ENCODE measurements around the gene MGMT. TPM values are rescaled to one million over a fixed set of nuclear protein-coding genes. Genes with fewer than 3 reads are reported as not detected.

Gene MGMT
- total RNA-seq, 1 donor from 2014 or later, result 20.8 TPM

GRCh38 chr10:129622291-129622690 lies 155.2 kb downstream of the MGMT start:
- Mint-ChIP-seq H3K27me3 (ENCODE audit: unreplicated experiment) (no peaks in the 10 kb centered on the region), H3K4me1 (ENCODE audit: unreplicated experiment) (peaks cover 11% of the 10 kb centered on the region), H3K4me3 (ENCODE audit: unreplicated experiment) (no peak overlapping the region), H3K9me3 (ENCODE audit: unreplicated experiment) (peaks cover 6% of the 10 kb centered on the region), H3K36me3 (ENCODE audit: unreplicated experiment) (no peaks in the 10 kb centered on the region), H3K27ac (ENCODE audit: unreplicated experiment) (no peak overlapping the region)
- no peak for DNase-seq (ENCODE audit: extremely low spot score, unreplicated experiment)
- TF ChIP-seq CTCF (IDR thresholded peaks at IDR 0.05), result no peak

GRCh38 chr10:129622736-129623135 lies 155.7 kb downstream of the MGMT start:
- Mint-ChIP-seq H3K4me3 (ENCODE audit: unreplicated experiment) (no peak overlapping the region), H3K36me3 (ENCODE audit: unreplicated experiment) (no peaks in the 10 kb centered on the region), H3K27ac (ENCODE audit: unreplicated experiment) (no peak overlapping the region), H3K27me3 (ENCODE audit: unreplicated experiment) (no peaks in the 10 kb centered on the region), H3K9me3 (ENCODE audit: unreplicated experiment) (peaks cover 6% of the 10 kb centered on the region), H3K4me1 (ENCODE audit: unreplicated experiment) (peaks cover 16% of the 10 kb centered on the region)
- no peak for DNase-seq (ENCODE audit: extremely low spot score, unreplicated experiment)
- TF ChIP-seq CTCF (IDR thresholded peaks at IDR 0.05), result no peak

- H3K36me3 Mint-ChIP-seq (ENCODE audit: unreplicated experiment), result no peaks in the 10 kb centered on the region
- no peak overlapping the region for H3K27ac Mint-ChIP-seq (ENCODE audit: unreplicated experiment)
- peaks cover 27% of the 10 kb centered on the region for H3K4me1 Mint-ChIP-seq (ENCODE audit: unreplicated experiment)
- H3K4me3 Mint-ChIP-seq (ENCODE audit: unreplicated experiment), result no peak overlapping the region
- no peak for DNase-seq (ENCODE audit: extremely low spot score, unreplicated experiment)
- TF ChIP-seq CTCF (IDR thresholded peaks at IDR 0.05), result no peak
- no peaks in the 10 kb centered on the region for H3K27me3 Mint-ChIP-seq (ENCODE audit: unreplicated experiment)
- peaks cover 6% of the 10 kb centered on the region for H3K9me3 Mint-ChIP-seq (ENCODE audit: unreplicated experiment)
These were observed 157.5 kb downstream of the MGMT start for GRCh38 chr10:129624526-129624925.

GRCh38 chr10:129626309-129626708 lies 159.3 kb downstream of the MGMT start:
- Mint-ChIP-seq H3K9me3 (ENCODE audit: unreplicated experiment) (peaks cover 4% of the 10 kb centered on the region), H3K27me3 (ENCODE audit: unreplicated experiment) (no peaks in the 10 kb centered on the region), H3K4me3 (ENCODE audit: unreplicated experiment) (no peak overlapping the region), H3K27ac (ENCODE audit: unreplicated experiment) (no peak overlapping the region), H3K36me3 (ENCODE audit: unreplicated experiment) (no peaks in the 10 kb centered on the region), H3K4me1 (ENCODE audit: unreplicated experiment) (peaks cover 41% of the 10 kb centered on the region)
- DNase-seq (ENCODE audit: extremely low spot score, unreplicated experiment), result no peak
- TF ChIP-seq CTCF (IDR thresholded peaks at IDR 0.05), result no peak

GRCh38 chr10:129626796-129627435 lies 159.9 kb downstream of the MGMT start:
- H3K4me1 Mint-ChIP-seq (ENCODE audit: unreplicated experiment), result peaks cover 43% of the 10 kb centered on the region
- no peak for DNase-seq (ENCODE audit: extremely low spot score, unreplicated experiment)
- no peaks in the 10 kb centered on the region for H3K9me3 Mint-ChIP-seq (ENCODE audit: unreplicated experiment)
- TF ChIP-seq CTCF (IDR thresholded peaks at IDR 0.05), result no peak
- H3K27ac Mint-ChIP-seq (ENCODE audit: unreplicated experiment), result peak overlapping the region; percentile 74
- no peaks in the 10 kb centered on the region for H3K36me3 Mint-ChIP-seq (ENCODE audit: unreplicated experiment)
- no peaks in the 10 kb centered on the region for H3K27me3 Mint-ChIP-seq (ENCODE audit: unreplicated experiment)
- peak overlapping the region; percentile 7 for H3K4me3 Mint-ChIP-seq (ENCODE audit: unreplicated experiment)
